Measurements from ENCODE around the gene GRB2. TPM values are rescaled to one million over a fixed set of nuclear protein-coding genes. Genes with fewer than 3 reads are reported as not detected.

Gene GRB2
- total RNA-seq, 1 donor from 2014 or later: 61.8 TPM

DNA sequence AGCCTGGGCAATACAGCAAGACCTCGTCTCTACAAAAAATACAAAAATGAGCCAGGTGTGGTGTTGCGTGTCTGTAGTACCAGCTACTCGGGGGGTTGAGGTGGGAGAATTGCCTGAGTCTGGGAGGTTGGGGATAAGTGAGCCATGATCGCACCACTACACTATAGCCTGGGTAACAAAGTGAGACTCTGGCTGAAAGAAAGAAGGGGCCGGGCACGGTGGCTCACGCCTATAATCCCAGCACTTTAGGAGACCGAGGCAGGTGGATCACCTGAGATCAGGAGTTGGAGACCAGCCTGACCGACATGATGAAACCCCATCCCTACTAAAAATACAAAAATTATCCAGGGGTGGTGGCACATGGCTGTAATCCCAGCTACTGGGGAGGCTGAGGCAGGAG, 10.5 kb upstream of the GRB2 start:
- H3K4me1 Mint-ChIP-seq: peaks cover 3% of the 10 kb centered on the region

DNA sequence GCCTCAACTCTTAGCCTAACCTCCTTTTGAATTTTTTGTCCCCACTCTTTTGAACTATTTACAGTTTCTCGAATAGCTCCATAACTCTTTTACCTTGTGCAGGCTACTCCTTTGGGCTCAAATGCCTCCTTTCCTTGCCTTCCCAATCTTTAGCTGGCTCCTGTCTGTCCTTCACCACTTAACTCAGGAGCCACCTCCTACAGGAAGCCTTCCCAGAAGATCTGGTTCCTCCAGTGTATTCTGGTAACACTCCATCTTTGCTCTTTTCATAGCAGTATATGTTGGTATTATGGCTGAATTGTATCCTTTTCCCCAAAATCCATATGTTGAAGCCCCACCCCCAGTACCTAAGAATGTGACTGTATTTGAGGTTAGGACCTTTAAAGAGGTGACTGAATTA, 9.0 kb upstream of the GRB2 start:
- TF ChIP-seq, protein P1, sequence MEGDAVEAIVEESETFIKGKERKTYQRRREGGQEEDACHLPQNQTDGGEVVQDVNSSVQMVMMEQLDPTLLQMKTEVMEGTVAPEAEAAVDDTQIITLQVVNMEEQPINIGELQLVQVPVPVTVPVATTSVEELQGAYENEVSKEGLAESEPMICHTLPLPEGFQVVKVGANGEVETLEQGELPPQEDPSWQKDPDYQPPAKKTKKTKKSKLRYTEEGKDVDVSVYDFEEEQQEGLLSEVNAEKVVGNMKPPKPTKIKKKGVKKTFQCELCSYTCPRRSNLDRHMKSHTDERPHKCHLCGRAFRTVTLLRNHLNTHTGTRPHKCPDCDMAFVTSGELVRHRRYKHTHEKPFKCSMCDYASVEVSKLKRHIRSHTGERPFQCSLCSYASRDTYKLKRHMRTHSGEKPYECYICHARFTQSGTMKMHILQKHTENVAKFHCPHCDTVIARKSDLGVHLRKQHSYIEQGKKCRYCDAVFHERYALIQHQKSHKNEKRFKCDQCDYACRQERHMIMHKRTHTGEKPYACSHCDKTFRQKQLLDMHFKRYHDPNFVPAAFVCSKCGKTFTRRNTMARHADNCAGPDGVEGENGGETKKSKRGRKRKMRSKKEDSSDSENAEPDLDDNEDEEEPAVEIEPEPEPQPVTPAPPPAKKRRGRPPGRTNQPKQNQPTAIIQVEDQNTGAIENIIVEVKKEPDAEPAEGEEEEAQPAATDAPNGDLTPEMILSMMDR (IDR thresholded peaks at IDR 0.05; ENCODE audit: unreplicated experiment): no peak
- Mint-ChIP-seq H3K9me3 (no peaks in the 10 kb centered on the region), H3K27ac (no peak overlapping the region), H3K36me3 (no peaks in the 10 kb centered on the region), H3K4me3 (no peak overlapping the region), H3K27me3 (ENCODE audit: low read depth) (peaks cover 28% of the 10 kb centered on the region), H3K4me1 (peaks cover 3% of the 10 kb centered on the region)
- DNase-seq (ENCODE audit: low spot score in 2 of 2, unreplicated experiment in 2 of 2): no peak

More for the DNA sequence above, 10.5 kb upstream of the GRB2 start:
- no peak for DNase-seq (ENCODE audit: low spot score in 2 of 2, unreplicated experiment in 2 of 2)
- Mint-ChIP-seq H3K4me3 (no peak overlapping the region), H3K36me3 (no peaks in the 10 kb centered on the region), H3K27ac (no peak overlapping the region), H3K9me3 (no peaks in the 10 kb centered on the region), H3K27me3 (ENCODE audit: low read depth) (peaks cover 24% of the 10 kb centered on the region)
- TF ChIP-seq, protein P1 (IDR thresholded peaks at IDR 0.05; ENCODE audit: unreplicated experiment): no peak

DNA sequence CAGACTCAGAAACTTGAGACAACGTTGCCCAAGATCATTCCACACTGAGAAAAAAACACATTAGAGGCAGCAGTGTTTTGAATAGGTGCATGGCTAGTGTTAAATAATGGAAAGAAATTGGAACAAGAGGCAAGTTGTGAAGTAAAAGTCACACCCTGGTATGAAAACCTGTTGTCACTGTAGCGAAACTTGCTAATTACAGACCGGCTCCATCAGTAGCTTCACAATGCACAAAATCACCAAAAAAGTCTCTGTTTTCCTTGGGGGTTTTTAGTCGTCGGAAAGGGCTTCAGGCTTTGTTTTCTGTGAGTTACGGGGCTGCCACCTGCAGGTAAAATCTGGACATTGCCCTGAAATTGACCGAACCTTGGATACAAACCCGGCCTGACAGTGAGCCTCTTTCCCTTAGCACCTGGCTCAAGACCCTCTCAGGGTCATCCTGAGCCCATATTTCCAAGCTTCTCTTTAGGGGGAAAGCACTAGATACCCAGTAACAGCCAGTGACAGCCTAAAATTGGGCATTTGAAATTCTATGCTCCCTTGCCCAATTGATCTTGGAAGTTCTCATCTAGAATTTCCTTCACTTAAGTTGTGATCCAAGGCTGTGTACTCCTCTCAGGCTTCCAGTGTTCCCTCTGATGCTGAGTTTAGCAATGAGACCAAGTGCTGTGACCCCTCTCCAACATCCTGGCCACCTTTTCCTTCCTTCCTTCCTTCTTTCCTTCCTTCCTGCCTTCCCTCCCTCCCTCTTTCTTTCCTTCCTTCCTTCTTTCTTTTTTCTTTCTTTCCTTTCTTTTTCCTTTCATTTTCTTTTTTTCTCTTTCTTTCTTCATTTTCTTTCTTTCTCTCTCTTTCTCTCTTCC, 7.2 kb upstream of the GRB2 start:
- Mint-ChIP-seq H3K36me3 (no peaks in the 10 kb centered on the region), H3K27ac (no peak overlapping the region), H3K4me1 (peaks cover 3% of the 10 kb centered on the region), H3K4me3 (peak overlapping the region; percentile 46), H3K9me3 (no peaks in the 10 kb centered on the region), H3K27me3 (ENCODE audit: low read depth) (peaks cover 32% of the 10 kb centered on the region)
- DNase-seq (ENCODE audit: low spot score in 2 of 2, unreplicated experiment in 2 of 2): peak in 1 of 2 experiments; percentile 71
- TF ChIP-seq, protein P1 (IDR thresholded peaks at IDR 0.05; ENCODE audit: unreplicated experiment): peak; percentile 64

- Mint-ChIP-seq H3K27me3 (ENCODE audit: low read depth) (peaks cover 32% of the 10 kb centered on the region), H3K36me3 (no peaks in the 10 kb centered on the region), H3K9me3 (no peaks in the 10 kb centered on the region), H3K4me3 (no peak overlapping the region), H3K27ac (no peak overlapping the region), H3K4me1 (peaks cover 5% of the 10 kb centered on the region)
- TF ChIP-seq, protein P1 (IDR thresholded peaks at IDR 0.05; ENCODE audit: unreplicated experiment): no peak
- DNase-seq (ENCODE audit: low spot score in 2 of 2, unreplicated experiment in 2 of 2): no peak
These were observed 6.0 kb upstream of the GRB2 start for GRCh38 chr17:75411328-75412067.

DNA sequence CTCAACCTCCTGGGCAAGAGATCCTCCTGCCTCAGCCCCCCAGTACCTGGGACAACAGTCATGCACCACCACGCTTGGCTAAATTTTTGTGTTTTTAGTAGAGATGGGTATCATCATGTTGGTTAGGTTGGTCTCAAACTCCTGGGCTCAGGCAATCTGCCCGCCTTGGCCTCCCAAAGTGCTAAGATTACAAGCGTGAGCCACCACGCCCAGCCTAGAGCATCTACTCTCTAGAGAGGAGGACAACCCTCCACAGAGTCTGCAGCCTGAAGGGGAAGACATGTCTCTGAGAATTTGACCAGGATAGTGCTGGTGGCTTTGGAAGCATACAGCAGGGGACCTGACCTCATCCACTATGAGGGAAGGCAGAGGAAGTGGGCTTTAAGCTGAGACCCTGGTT, 4.7 kb upstream of the GRB2 start:
- H3K27me3 Mint-ChIP-seq (ENCODE audit: low read depth): peaks cover 24% of the 10 kb centered on the region
- no peak overlapping the region for H3K27ac Mint-ChIP-seq
- no peak for DNase-seq (ENCODE audit: low spot score in 2 of 2, unreplicated experiment in 2 of 2)
- no peaks in the 10 kb centered on the region for H3K36me3 Mint-ChIP-seq
- TF ChIP-seq, protein P1 (IDR thresholded peaks at IDR 0.05; ENCODE audit: unreplicated experiment): no peak
- no peak overlapping the region for H3K4me3 Mint-ChIP-seq
- H3K9me3 Mint-ChIP-seq: no peaks in the 10 kb centered on the region
- H3K4me1 Mint-ChIP-seq: peaks cover 10% of the 10 kb centered on the region

Data from mesothelial cell of epicardium (in vitro differentiated cells).